Natural killer cell (primary cell): ENCODE data around the gene JAKMIP1. TPM values are rescaled to one million over a fixed set of nuclear protein-coding genes. Genes with fewer than 3 reads are reported as not detected.
"Not testable (repeated sequence)": the region's sequence is repeated elsewhere in the genome, so short reads cannot be mapped to it uniquely, and the experiment has no call there.

Source experiments
- ATAC-seq, 3 donors: fragments of 150-1000 bp in 2 of 3; fragments of 200-7000 bp in 1 of 3; cut with Tn5 transposase; 1 replicate in 1 of 3; 2 replicates in 2 of 3; pipeline ENCODE4 v1.10.0; 2021; ENCODE audit warnings: mild to moderate bottlenecking in 2 of 3, moderate library complexity in 2 of 3
- DNase-seq, 2 donors: peaks; one replicate each; pipeline versions ENCODE4 v3.0.0 to v3.0.0-alpha.2; 2013 to 2021; ENCODE audit warnings: mixed read lengths in 1 of 2
- H3K27ac ChIP-seq: one replicate; pipeline ENCODE4 v1.5.1; 2013; ENCODE audit warnings: mild to moderate bottlenecking, low read length
- H3K27me3 ChIP-seq: one replicate; pipeline ENCODE4 v1.6.1; 2013; ENCODE audit warnings: low read length; ENCODE audit not compliant: control insufficient read depth, insufficient read depth
- H3K36me3 ChIP-seq: one replicate; pipeline ENCODE4 v1.6.1; 2013; ENCODE audit warnings: low read length; ENCODE audit not compliant: control insufficient read depth, insufficient read depth
- H3K4me1 ChIP-seq: one replicate; pipeline ENCODE4 v1.6.1; 2013; ENCODE audit warnings: low read length; ENCODE audit not compliant: control insufficient read depth, insufficient read depth
- H3K4me3 ChIP-seq: one replicate; pipeline ENCODE4 v1.5.1; 2013; ENCODE audit warnings: low read length
- H3K9me3 ChIP-seq: one replicate; pipeline ENCODE4 v1.6.1; 2013; ENCODE audit warnings: low read length; ENCODE audit not compliant: control insufficient read depth, insufficient read depth
- H3K27ac Mint-ChIP-seq, 2 donors: one replicate each; pipeline ENCODE4 v1.8.0; 2022; ENCODE audit warnings: mild to moderate bottlenecking in 2 of 2, mixed read lengths in 2 of 2, moderate library complexity in 1 of 2
- H3K27me3 Mint-ChIP-seq, 2 donors: one replicate each; pipeline ENCODE4 v1.8.0; 2022; ENCODE audit warnings: low read depth in 2 of 2, mixed read lengths in 2 of 2
- H3K36me3 Mint-ChIP-seq: one replicate; pipeline ENCODE4 v1.8.0; 2022; ENCODE audit warnings: mixed read lengths
- H3K4me1 Mint-ChIP-seq, 2 donors: one replicate each; pipeline ENCODE4 v1.8.0; 2022; ENCODE audit warnings: mixed read lengths in 2 of 2
- H3K4me3 Mint-ChIP-seq: one replicate; pipeline ENCODE4 v1.8.0; 2022; ENCODE audit warnings: mild to moderate bottlenecking, moderate library complexity, mixed read lengths
- H3K9me3 Mint-ChIP-seq, 2 donors: one replicate each; pipeline ENCODE4 v1.8.0; 2022; ENCODE audit warnings: mixed read lengths in 2 of 2
- CTCF ChIP-seq: fragments of 200-600 bp; IDR thresholded peaks from one replicate; pipeline ENCODE4 v1.8.0; 2022; ENCODE audit warnings: antibody characterized with exemption
- WGBS: methylation state at CpG from one replicate; pipeline ENCODE4 v1.1.7; 2013; ENCODE audit warnings: missing lambda C conversion rate; ENCODE audit not compliant: insufficient coverage; 5-methylcytosine and 5-hydroxymethylcytosine counted together
- intact Hi-C: fragments of 100-400 bp; cut with micrococcal nuclease; formaldehyde crosslinking; loops from one replicate; pipeline ENCODE4 v1.14.2; 2022
- total RNA-seq, 4 donors: library from RNA; stranded (reverse); fragments of 120-200 nt in 1 of 4; gene quantifications; one replicate each; pipeline versions ENCODE4 v1.2.3 to v1.2.4, GENCODE V29; 2013 to 2022

The JAKMIP1 gene
- total RNA-seq, 3 donors from 2014 or later (not counting 1 experiment from before 2014, with no cell fraction given) = 8.8 to 21.8 (median 16.4) TPM

DNA sequence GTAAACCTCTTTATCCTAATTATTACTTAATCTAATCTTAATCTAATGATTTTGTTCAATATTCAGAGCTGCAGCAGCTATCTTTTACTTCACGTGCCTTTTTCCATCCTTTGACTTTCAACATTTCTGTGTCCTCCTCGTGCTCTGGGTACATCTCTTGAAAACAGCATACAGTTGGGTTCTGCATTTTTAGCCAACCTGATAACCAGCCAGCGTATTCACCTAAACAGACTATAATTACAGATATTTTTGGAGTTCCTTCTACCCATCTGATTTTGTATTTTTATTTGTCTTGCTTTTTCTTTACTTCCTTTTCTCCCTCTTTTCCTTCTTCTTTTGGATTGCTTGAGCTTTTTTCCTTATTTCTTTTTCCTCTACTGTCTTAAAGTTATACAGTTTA lies 16.2 kb upstream of the JAKMIP1 start:
- Histone ChIP-seq H3K27ac (no peak overlapping the region), H3K4me1 (peaks cover 4% of the 10 kb centered on the region), H3K27me3 (peaks cover 11% of the 10 kb centered on the region), H3K4me3 (no peak overlapping the region), H3K9me3 (peaks cover 3% of the 10 kb centered on the region), H3K36me3 (no peaks in the 10 kb centered on the region)
- no peaks in the 10 kb centered on the region for H3K4me1 Mint-ChIP-seq
- H3K4me3 Mint-ChIP-seq = no peak overlapping the region
- no peak for ATAC-seq
- peaks cover 27 to 53% of the 10 kb centered on the region in 2 donors for H3K27me3 Mint-ChIP-seq
- DNase-seq = no peak
- H3K27ac Mint-ChIP-seq = no peak overlapping the region
- intact Hi-C loops = no loop called here
- H3K9me3 Mint-ChIP-seq = no peaks in the 10 kb centered on the region
- no peaks in the 10 kb centered on the region for H3K36me3 Mint-ChIP-seq
- WGBS = 89% methylated on average over 3 of the region's 3 CpGs
- TF ChIP-seq CTCF = no peak

DNA sequence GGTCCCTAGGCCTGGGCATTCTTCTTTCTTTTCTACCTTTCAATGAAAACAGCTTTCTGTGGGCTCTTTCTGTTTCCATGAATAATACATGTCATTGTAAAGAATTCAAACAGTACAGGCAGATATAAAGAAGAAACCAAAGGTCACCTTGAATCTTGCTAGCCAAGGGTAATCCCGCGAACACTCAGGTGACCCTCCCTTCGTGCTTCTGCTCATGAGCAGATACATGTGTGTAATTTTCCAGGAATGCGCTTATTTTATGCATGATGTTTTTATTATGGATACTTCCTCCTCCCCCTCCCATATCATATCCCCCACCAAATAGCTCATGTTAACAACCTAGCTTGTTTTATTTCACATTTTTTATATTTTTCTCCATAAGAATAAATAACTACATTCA lies 9.6 kb upstream of the JAKMIP1 start:
- no peak overlapping the region for H3K27ac Mint-ChIP-seq
- intact Hi-C loops = no loop called here
- no peaks in the 10 kb centered on the region for H3K36me3 ChIP-seq
- H3K4me1 ChIP-seq = no peaks in the 10 kb centered on the region
- no peak for DNase-seq
- H3K4me1 Mint-ChIP-seq = no peaks in the 10 kb centered on the region
- ATAC-seq = no peak
- H3K4me3 Mint-ChIP-seq = no peak overlapping the region
- no peaks in the 10 kb centered on the region for H3K36me3 Mint-ChIP-seq
- H3K9me3 ChIP-seq = peaks cover 3% of the 10 kb centered on the region
- H3K27me3 ChIP-seq = no peaks in the 10 kb centered on the region
- no peak overlapping the region for H3K27ac ChIP-seq
- no peaks in the 10 kb centered on the region for H3K9me3 Mint-ChIP-seq
- H3K27me3 Mint-ChIP-seq = peaks cover 6 to 8% of the 10 kb centered on the region in 2 donors
- no peak overlapping the region for H3K4me3 ChIP-seq
- no peak for TF ChIP-seq CTCF
- 90% methylated on average over 3 of the region's 4 CpGs for WGBS

DNA sequence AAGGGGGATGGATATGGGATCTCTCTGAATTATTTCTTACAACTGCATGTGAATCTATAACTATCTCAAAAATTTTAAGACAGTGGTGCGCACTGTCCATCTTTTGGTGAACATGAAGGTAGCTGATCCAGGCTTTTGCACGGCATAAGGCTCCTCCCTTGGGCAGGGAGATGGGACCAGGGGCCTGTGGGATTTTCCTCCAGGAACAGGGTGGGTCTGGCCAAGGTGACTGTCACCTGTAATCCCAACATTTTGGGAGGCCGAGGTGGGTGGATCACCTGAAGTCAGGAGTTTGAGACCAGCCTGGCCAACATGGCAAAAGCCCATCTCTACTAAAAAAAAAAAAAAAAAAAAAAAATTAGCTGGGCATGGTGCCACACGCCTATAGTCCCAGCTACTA lies 8.9 kb upstream of the JAKMIP1 start:
- H3K9me3 Mint-ChIP-seq, H3K36me3 ChIP-seq, H3K4me3 Mint-ChIP-seq, H3K36me3 Mint-ChIP-seq, H3K27me3 ChIP-seq, H3K9me3 ChIP-seq, H3K4me1 Mint-ChIP-seq, H3K4me1 ChIP-seq, intact Hi-C loops, DNase-seq, H3K4me3 ChIP-seq, H3K27ac Mint-ChIP-seq, H3K27me3 Mint-ChIP-seq, H3K27ac ChIP-seq: not testable (repeated sequence)
- ATAC-seq = peak in 1 of 3 donors; percentile 25
- WGBS = 83% methylated on average over 4 of the region's 4 CpGs

DNA sequence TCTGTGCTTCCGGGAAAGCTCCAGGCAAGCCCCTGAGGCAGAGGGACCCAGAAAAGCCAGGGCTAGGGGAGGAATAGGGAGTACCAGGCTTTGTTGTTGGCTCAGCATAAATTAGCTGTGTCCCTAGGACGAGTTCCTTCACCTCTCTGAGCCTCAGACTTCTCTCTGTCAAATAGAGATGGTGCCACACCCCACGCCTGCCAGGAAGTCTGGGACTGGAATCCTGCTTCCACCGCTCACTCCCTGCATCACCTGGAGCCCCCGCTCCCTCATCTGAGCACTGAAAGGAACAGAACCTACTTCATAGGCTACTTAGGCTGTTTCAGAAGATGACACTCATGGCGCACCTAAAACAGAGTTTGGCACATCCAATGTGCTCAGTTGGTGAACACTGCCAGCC lies 8.1 kb upstream of the JAKMIP1 start:
- 81% methylated on average over 6 of the region's 6 CpGs for WGBS
- no peak overlapping the region for H3K4me3 Mint-ChIP-seq
- Histone ChIP-seq H3K36me3 (no peaks in the 10 kb centered on the region), H3K27ac (no peak overlapping the region), H3K27me3 (no peaks in the 10 kb centered on the region), H3K4me3 (no peak overlapping the region), H3K9me3 (peaks cover 3% of the 10 kb centered on the region), H3K4me1 (no peaks in the 10 kb centered on the region)
- intact Hi-C loops = no loop called here
- no peaks in the 10 kb centered on the region for H3K4me1 Mint-ChIP-seq
- TF ChIP-seq CTCF = no peak
- no peak for ATAC-seq
- no peaks in the 10 kb centered on the region for H3K36me3 Mint-ChIP-seq
- peaks cover 6 to 8% of the 10 kb centered on the region in 2 donors for H3K27me3 Mint-ChIP-seq
- no peak overlapping the region for H3K27ac Mint-ChIP-seq
- no peaks in the 10 kb centered on the region for H3K9me3 Mint-ChIP-seq
- DNase-seq = no peak
